ENCODE results near the gene FGF14.

The FGF14 gene

GRCh38 chr13:102220681-102221228 is 181.1 kb downstream of the FGF14 start:
- Histone ChIP-seq H3K4me3 (ENCODE audit: low read length) (no peak overlapping the region), H3K4me2 (ENCODE audit: low read length) (no peak overlapping the region), H3K9ac (ENCODE audit: low read depth, low read length) (no peak overlapping the region), H3K4me1 (ENCODE audit: control insufficient read depth, insufficient read depth, low read length) (no peaks in the 10 kb centered on the region), H3K9me3 (replicated peaks; ENCODE audit: low read length) (no peaks in the 10 kb centered on the region), H3K27me3 (ENCODE audit: control insufficient read depth, insufficient read depth, low read length) (peaks cover 5% of the 10 kb centered on the region), H3K36me3 (ENCODE audit: insufficient read depth, low read length) (no peaks in the 10 kb centered on the region)

GRCh38 chr13:102214956-102215355 is 186.9 kb downstream of the FGF14 start:
- Histone ChIP-seq H3K4me1 (ENCODE audit: control insufficient read depth, insufficient read depth, low read length) (no peaks in the 10 kb centered on the region), H3K9me3 (replicated peaks; ENCODE audit: low read length) (no peaks in the 10 kb centered on the region), H3K9ac (ENCODE audit: low read depth, low read length) (no peak overlapping the region), H3K4me3 (ENCODE audit: low read length) (no peak overlapping the region), H3K27me3 (ENCODE audit: control insufficient read depth, insufficient read depth, low read length) (peaks cover 4% of the 10 kb centered on the region), H3K36me3 (ENCODE audit: insufficient read depth, low read length) (no peaks in the 10 kb centered on the region), H3K4me2 (ENCODE audit: low read length) (no peak overlapping the region)

- Histone ChIP-seq H3K36me3 (ENCODE audit: insufficient read depth, low read length) (no peaks in the 10 kb centered on the region), H3K4me2 (ENCODE audit: low read length) (no peak overlapping the region), H3K9ac (ENCODE audit: low read depth, low read length) (no peak overlapping the region), H3K27me3 (ENCODE audit: control insufficient read depth, insufficient read depth, low read length) (peaks cover 4% of the 10 kb centered on the region), H3K4me3 (ENCODE audit: low read length) (no peak overlapping the region), H3K4me1 (ENCODE audit: control insufficient read depth, insufficient read depth, low read length) (no peaks in the 10 kb centered on the region), H3K9me3 (replicated peaks; ENCODE audit: low read length) (no peaks in the 10 kb centered on the region)
Observed at GRCh38 chr13:102212729-102213128, 189.1 kb downstream of the FGF14 start.

GRCh38 chr13:102208347-102208746 is 193.5 kb downstream of the FGF14 start:
- H3K36me3 ChIP-seq (ENCODE audit: insufficient read depth, low read length) = no peaks in the 10 kb centered on the region
- no peak overlapping the region for H3K4me3 ChIP-seq (ENCODE audit: low read length)
- H3K27me3 ChIP-seq (ENCODE audit: control insufficient read depth, insufficient read depth, low read length) = peaks cover 4% of the 10 kb centered on the region
- no peak overlapping the region for H3K9ac ChIP-seq (ENCODE audit: low read depth, low read length)
- H3K4me1 ChIP-seq (ENCODE audit: control insufficient read depth, insufficient read depth, low read length) = no peaks in the 10 kb centered on the region
- no peak overlapping the region for H3K4me2 ChIP-seq (ENCODE audit: low read length)
- H3K9me3 ChIP-seq (replicated peaks; ENCODE audit: low read length) = no peaks in the 10 kb centered on the region

- H3K27me3 ChIP-seq (ENCODE audit: control insufficient read depth, insufficient read depth, low read length) = no peaks in the 10 kb centered on the region
- H3K9ac ChIP-seq (ENCODE audit: low read depth, low read length) = no peak overlapping the region
- no peaks in the 10 kb centered on the region for H3K4me1 ChIP-seq (ENCODE audit: control insufficient read depth, insufficient read depth, low read length)
- H3K9me3 ChIP-seq (replicated peaks; ENCODE audit: low read length) = no peaks in the 10 kb centered on the region
- no peak overlapping the region for H3K4me3 ChIP-seq (ENCODE audit: low read length)
- H3K36me3 ChIP-seq (ENCODE audit: insufficient read depth, low read length) = no peaks in the 10 kb centered on the region
- no peak overlapping the region for H3K4me2 ChIP-seq (ENCODE audit: low read length)
Observed at GRCh38 chr13:102207680-102208342, 194.0 kb downstream of the FGF14 start.

GRCh38 chr13:102203718-102204117 is 198.1 kb downstream of the FGF14 start:
- H3K4me3 ChIP-seq (ENCODE audit: low read length) = no peak overlapping the region
- H3K27me3 ChIP-seq (ENCODE audit: control insufficient read depth, insufficient read depth, low read length) = no peaks in the 10 kb centered on the region
- no peaks in the 10 kb centered on the region for H3K36me3 ChIP-seq (ENCODE audit: insufficient read depth, low read length)
- H3K9ac ChIP-seq (ENCODE audit: low read depth, low read length) = no peak overlapping the region
- no peak overlapping the region for H3K4me2 ChIP-seq (ENCODE audit: low read length)
- H3K9me3 ChIP-seq (replicated peaks; ENCODE audit: low read length) = no peaks in the 10 kb centered on the region
- H3K4me1 ChIP-seq (ENCODE audit: control insufficient read depth, insufficient read depth, low read length) = peaks cover 10% of the 10 kb centered on the region

GRCh38 chr13:102198418-102199311 is 203.2 kb downstream of the FGF14 start:
- no peaks in the 10 kb centered on the region for H3K36me3 ChIP-seq (ENCODE audit: insufficient read depth, low read length)
- H3K4me3 ChIP-seq (ENCODE audit: low read length) = peak overlapping the region; percentile 26
- H3K27me3 ChIP-seq (ENCODE audit: control insufficient read depth, insufficient read depth, low read length) = no peaks in the 10 kb centered on the region
- H3K9me3 ChIP-seq (replicated peaks; ENCODE audit: low read length) = no peaks in the 10 kb centered on the region
- H3K4me2 ChIP-seq (ENCODE audit: low read length) = peak overlapping the region; percentile 74
- H3K9ac ChIP-seq (ENCODE audit: low read depth, low read length) = peak overlapping the region; percentile 49
- peaks cover 43% of the 10 kb centered on the region for H3K4me1 ChIP-seq (ENCODE audit: control insufficient read depth, insufficient read depth, low read length)

GRCh38 chr13:102197193-102197592 is 204.7 kb downstream of the FGF14 start:
- Histone ChIP-seq H3K4me1 (ENCODE audit: control insufficient read depth, insufficient read depth, low read length) (peaks cover 46% of the 10 kb centered on the region), H3K9me3 (replicated peaks; ENCODE audit: low read length) (no peaks in the 10 kb centered on the region), H3K36me3 (ENCODE audit: insufficient read depth, low read length) (no peaks in the 10 kb centered on the region), H3K9ac (ENCODE audit: low read depth, low read length) (no peak overlapping the region), H3K27me3 (ENCODE audit: control insufficient read depth, insufficient read depth, low read length) (no peaks in the 10 kb centered on the region), H3K4me2 (ENCODE audit: low read length) (no peak overlapping the region), H3K4me3 (ENCODE audit: low read length) (no peak overlapping the region)

- Histone ChIP-seq H3K4me2 (ENCODE audit: low read length) (peak overlapping the region; percentile 58), H3K9ac (ENCODE audit: low read depth, low read length) (peak overlapping the region; percentile 42), H3K4me1 (ENCODE audit: control insufficient read depth, insufficient read depth, low read length) (peaks cover 56% of the 10 kb centered on the region), H3K36me3 (ENCODE audit: insufficient read depth, low read length) (no peaks in the 10 kb centered on the region), H3K27me3 (ENCODE audit: control insufficient read depth, insufficient read depth, low read length) (no peaks in the 10 kb centered on the region), H3K9me3 (replicated peaks; ENCODE audit: low read length) (no peaks in the 10 kb centered on the region), H3K4me3 (ENCODE audit: low read length) (no peak overlapping the region)
Observed at GRCh38 chr13:102195566-102196462, 206.0 kb downstream of the FGF14 start.

GRCh38 chr13:102192858-102193257 is 209.0 kb downstream of the FGF14 start:
- no peak overlapping the region for H3K4me2 ChIP-seq (ENCODE audit: low read length)
- H3K4me3 ChIP-seq (ENCODE audit: low read length) = no peak overlapping the region
- H3K36me3 ChIP-seq (ENCODE audit: insufficient read depth, low read length) = no peaks in the 10 kb centered on the region
- H3K9ac ChIP-seq (ENCODE audit: low read depth, low read length) = no peak overlapping the region
- H3K27me3 ChIP-seq (ENCODE audit: control insufficient read depth, insufficient read depth, low read length) = no peaks in the 10 kb centered on the region
- no peaks in the 10 kb centered on the region for H3K9me3 ChIP-seq (replicated peaks; ENCODE audit: low read length)
- peaks cover 38% of the 10 kb centered on the region for H3K4me1 ChIP-seq (ENCODE audit: control insufficient read depth, insufficient read depth, low read length)

- H3K4me2 ChIP-seq (ENCODE audit: low read length) = peak overlapping the region; percentile 56
- H3K36me3 ChIP-seq (ENCODE audit: insufficient read depth, low read length) = no peaks in the 10 kb centered on the region
- no peaks in the 10 kb centered on the region for H3K9me3 ChIP-seq (replicated peaks; ENCODE audit: low read length)
- no peaks in the 10 kb centered on the region for H3K27me3 ChIP-seq (ENCODE audit: control insufficient read depth, insufficient read depth, low read length)
- peaks cover 33% of the 10 kb centered on the region for H3K4me1 ChIP-seq (ENCODE audit: control insufficient read depth, insufficient read depth, low read length)
- H3K4me3 ChIP-seq (ENCODE audit: low read length) = peak overlapping the region; percentile 23
- no peak overlapping the region for H3K9ac ChIP-seq (ENCODE audit: low read depth, low read length)
Observed at GRCh38 chr13:102191951-102192502, 209.8 kb downstream of the FGF14 start.
